H9 (cell line): ENCODE data around the gene USP17L29. TPM values are rescaled to one million over a fixed set of nuclear protein-coding genes. Genes with fewer than 3 reads are reported as not detected.
"Not testable (repeated sequence)": the region's sequence is repeated elsewhere in the genome, so short reads cannot be mapped to it uniquely, and the experiment has no call there.

Experiments used
- DNase-seq: peaks from one replicate; pipeline ENCODE4 v3.0.0-alpha.2; 2017
- H2AFZ ChIP-seq: one replicate; pipeline ENCODE4 v1.6.1; 2013; ENCODE audit warnings: mild to moderate bottlenecking, low read length, control low read depth, moderate library complexity
- H2AK5ac ChIP-seq: 2 replicates; pipeline ENCODE4 v1.6.1; 2013; ENCODE audit warnings: low read length, control low read depth, mixed read lengths; ENCODE audit not compliant: insufficient read length
- H2BK120ac ChIP-seq: one replicate; pipeline ENCODE4 v1.6.1; 2013; ENCODE audit warnings: low read depth, mild to moderate bottlenecking, low read length, control low read depth, inconsistent platforms; ENCODE audit not compliant: poor library complexity, severe bottlenecking
- H2BK12ac ChIP-seq: 2 replicates; pipeline ENCODE4 v1.6.1; 2013; ENCODE audit warnings: low read length, control low read depth, mixed read lengths, low read depth; ENCODE audit not compliant: insufficient read length
- H2BK15ac ChIP-seq: 2 replicates; pipeline ENCODE4 v1.6.1; 2013; ENCODE audit warnings: low read depth, low read length, control low read depth
- H2BK20ac ChIP-seq: one replicate; pipeline ENCODE4 v1.6.1; 2013; ENCODE audit warnings: low read depth, mild to moderate bottlenecking, low read length, control low read depth, inconsistent platforms; ENCODE audit not compliant: poor library complexity, severe bottlenecking
- H2BK5ac ChIP-seq: 2 replicates; pipeline ENCODE4 v1.6.1; 2013; ENCODE audit warnings: low read length, control low read depth, mixed read lengths; ENCODE audit not compliant: insufficient read length
- H3K14ac ChIP-seq: 2 replicates; pipeline ENCODE4 v1.6.1; 2013; ENCODE audit warnings: low read length, control low read depth; ENCODE audit not compliant: insufficient read depth
- H3K18ac ChIP-seq: 2 replicates; pipeline ENCODE4 v1.6.1; 2013; ENCODE audit warnings: low read depth, mild to moderate bottlenecking, mixed read lengths, low read length, control low read depth; ENCODE audit not compliant: insufficient read length
- H3K23ac ChIP-seq: 2 replicates; pipeline ENCODE4 v1.6.1; 2013; ENCODE audit warnings: low read length, control low read depth, mixed read lengths, low read depth; ENCODE audit not compliant: insufficient read length
- H3K23me2 ChIP-seq: 2 replicates; pipeline ENCODE4 v1.6.1; 2013; ENCODE audit warnings: low read depth, mild to moderate bottlenecking, mixed read lengths, low read length, control low read depth; ENCODE audit not compliant: insufficient read length, poor library complexity, severe bottlenecking
- H3K27ac ChIP-seq: 2 replicates; pipeline ENCODE4 v1.5.1; 2013; ENCODE audit warnings: low read length, control low read depth, mixed read lengths, low read depth; ENCODE audit not compliant: insufficient read length
- H3K27me3 ChIP-seq: 2 replicates; pipeline ENCODE4 v1.6.1; 2013; ENCODE audit warnings: low read length, control low read depth, inconsistent platforms; ENCODE audit not compliant: insufficient read depth
- H3K4ac ChIP-seq: 2 replicates; pipeline ENCODE4 v1.6.1; 2013; ENCODE audit warnings: low read depth, mild to moderate bottlenecking, control low read depth, inconsistent platforms, low read length, moderate library complexity
- H3K4me1 ChIP-seq: 2 replicates; pipeline ENCODE4 v1.6.1; 2013; ENCODE audit warnings: low read length, control low read depth, inconsistent platforms; ENCODE audit not compliant: insufficient read depth
- H3K4me2 ChIP-seq: 2 replicates; pipeline ENCODE4 v1.6.1; 2013; ENCODE audit warnings: low read length, control low read depth, mixed read lengths; ENCODE audit not compliant: insufficient read length, insufficient read depth
- H3K56ac ChIP-seq: 2 replicates; pipeline ENCODE4 v1.6.1; 2013; ENCODE audit warnings: low read depth, mild to moderate bottlenecking, mixed read lengths, low read length, control low read depth; ENCODE audit not compliant: insufficient read length
- H3K79me1 ChIP-seq: 2 replicates; pipeline ENCODE4 v1.6.1; 2013; ENCODE audit warnings: low read depth, mild to moderate bottlenecking, moderate library complexity, low read length, control low read depth, inconsistent platforms; ENCODE audit not compliant: insufficient read depth, poor library complexity, severe bottlenecking
- H3K79me2 ChIP-seq: 2 replicates; pipeline ENCODE4 v1.6.1; 2013; ENCODE audit warnings: low read length, control low read depth, inconsistent platforms; ENCODE audit not compliant: insufficient read depth
- H3K9ac ChIP-seq: 2 replicates; pipeline ENCODE4 v1.6.1; 2013; ENCODE audit warnings: low read length, control low read depth, mixed read lengths; ENCODE audit not compliant: insufficient read length; ENCODE audit errors: extremely low read depth
- H3K9me3 ChIP-seq: one replicate; pipeline ENCODE4 v1.6.1; 2013; ENCODE audit warnings: low read depth, low read length, inconsistent platforms; ENCODE audit not compliant: control insufficient read depth
- H3T11ph ChIP-seq: one replicate; pipeline ENCODE4 v1.6.1; 2013; ENCODE audit warnings: mild to moderate bottlenecking, low read length, control low read depth, inconsistent platforms
- H4K20me1 ChIP-seq: one replicate; pipeline ENCODE4 v1.6.1; 2013; ENCODE audit not compliant: control insufficient read depth, insufficient read length, insufficient read depth
- H4K5ac ChIP-seq: 2 replicates; pipeline ENCODE4 v1.6.1; 2013; ENCODE audit warnings: low read depth, mild to moderate bottlenecking, mixed read lengths, low read length, control low read depth; ENCODE audit not compliant: insufficient read length
- H4K8ac ChIP-seq: replicated peaks from 2 replicates; pipeline ENCODE4 v1.6.1; 2013; ENCODE audit warnings: low read length, control low read depth, mixed read lengths, low read depth; ENCODE audit not compliant: insufficient read length
- H4K91ac ChIP-seq: 2 replicates; pipeline ENCODE4 v1.6.1; 2013; ENCODE audit warnings: low read depth, mild to moderate bottlenecking, moderate library complexity, mixed read lengths, low read length, control low read depth; ENCODE audit not compliant: insufficient read length
- H3K27ac Mint-ChIP-seq, 3 experiments: 2 replicates in 2 of 3; 3 replicates in 1 of 3; pipeline ENCODE4 v1.8.0; 2020 to 2021; ENCODE audit warnings: mixed read lengths in 3 of 3, mild to moderate bottlenecking in 1 of 3, moderate library complexity in 1 of 3
- H3K27me3 Mint-ChIP-seq: 2 replicates; pipeline ENCODE4 v1.8.0; 2021; ENCODE audit warnings: low read depth, mild to moderate bottlenecking, moderate library complexity, mixed read lengths
- H3K36me3 Mint-ChIP-seq, 3 experiments: 2 replicates in 2 of 3; 3 replicates in 1 of 3; pipeline ENCODE4 v1.8.0; 2020 to 2021; ENCODE audit warnings: low read depth in 3 of 3, mixed read lengths in 3 of 3; ENCODE audit not compliant: insufficient read depth in 1 of 3
- H3K4me1 Mint-ChIP-seq, 2 experiments: 2 replicates each; pipeline ENCODE4 v1.8.0; 2020; ENCODE audit warnings: mixed read lengths in 2 of 2
- H3K4me3 Mint-ChIP-seq, 2 experiments: 2 replicates in 1 of 2; 3 replicates in 1 of 2; pipeline ENCODE4 v1.8.0; 2020 to 2021; ENCODE audit warnings: mild to moderate bottlenecking in 2 of 2, mixed read lengths in 2 of 2, moderate library complexity in 1 of 2
- H3K9me3 Mint-ChIP-seq, 2 experiments: 2 replicates in 1 of 2; 3 replicates in 1 of 2; pipeline ENCODE4 v1.8.0; 2020; ENCODE audit warnings: mild to moderate bottlenecking in 2 of 2, mixed read lengths in 2 of 2, moderate library complexity in 1 of 2
- CTCF ChIP-seq: fragments of 200-600 bp; sonication (generic); conservative IDR thresholded peaks from 3 replicates; pipeline ENCODE4 v1.8.0; 2021; ENCODE audit warnings: antibody characterized with exemption, mild to moderate bottlenecking
- WGBS: extraction: QIAGEN DNeasy Blood & Tissue Kit; methylation state at CpG from one replicate; pipeline ENCODE4 v1.1.7; 2013; ENCODE audit warnings: missing lambda C conversion rate, low lambda C conversion rate, mixed read lengths; ENCODE audit not compliant: insufficient read length; ENCODE audit errors: extremely low coverage; 5-methylcytosine and 5-hydroxymethylcytosine counted together
- total RNA-seq: library from RNA; stranded (reverse); gene quantifications from 2 replicates; pipeline ENCODE4 v1.2.1, GENCODE V29; 2021

Gene USP17L29
- total RNA-seq, 1 experiment from 2014 or later: not detected

- Histone ChIP-seq H3K4ac (no peak overlapping the region), H4K8ac (no peak overlapping the region), H2BK15ac (no peak overlapping the region), H3T11ph (no peak overlapping the region), H3K79me2 (no peaks in the 10 kb centered on the region), H4K91ac (no peak overlapping the region), H3K9ac (no peak overlapping the region), H3K4me1 (no peaks in the 10 kb centered on the region), H3K23ac (no peak overlapping the region), H3K18ac (no peak overlapping the region), H2BK12ac (no peak overlapping the region), H2BK120ac (no peak overlapping the region), H2AFZ (no peak overlapping the region), H3K9me3 (no peaks in the 10 kb centered on the region), H2AK5ac (no peak overlapping the region), H3K14ac (no peak overlapping the region), H2BK20ac (no peak overlapping the region), H3K23me2 (no peaks in the 10 kb centered on the region), H4K20me1 (no peaks in the 10 kb centered on the region), H3K4me2 (no peak overlapping the region), H3K56ac (no peak overlapping the region), H4K5ac (no peak overlapping the region), H3K27me3 (no peaks in the 10 kb centered on the region), H3K27ac (no peak overlapping the region), H3K79me1 (no peaks in the 10 kb centered on the region), H2BK5ac (no peak overlapping the region)
- no peak for TF ChIP-seq CTCF
- Mint-ChIP-seq H3K9me3 (peaks cover 18 to 39% of the 10 kb centered on the region in 2 experiments), H3K36me3 (no peaks in the 10 kb centered on the region; a peak in 1 of 7 replicates), H3K4me1 (no peaks in the 10 kb centered on the region), H3K4me3 (no peak overlapping the region), H3K27ac (no peak overlapping the region), H3K27me3 (no peaks in the 10 kb centered on the region; the same call in none of the 2 replicates)
- no CpG with 5 or more reads among the region's 1 CpG for WGBS
- no peak for DNase-seq
Observed at GRCh38 chr4:9384126-9384525, 30.7 kb downstream of the USP17L29 start.

DNA sequence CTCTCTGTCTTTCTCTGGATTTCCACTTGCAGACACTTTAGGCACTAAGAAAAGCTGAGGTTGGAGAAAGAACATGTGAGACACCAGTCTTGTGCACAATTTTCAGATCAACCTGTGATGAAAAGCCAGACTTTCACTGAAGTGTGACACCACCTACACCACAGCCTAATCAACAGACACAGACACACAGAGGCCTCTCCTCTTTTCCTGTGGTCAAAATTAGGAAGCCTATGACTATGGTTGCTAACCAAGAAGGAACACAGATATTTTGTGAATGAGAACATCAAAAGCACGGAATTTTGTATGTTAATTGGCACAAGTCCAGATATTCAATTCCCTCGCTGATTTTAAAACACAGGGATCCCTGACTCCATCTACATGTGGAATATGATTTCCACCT, 35.6 kb downstream of the USP17L29 start:
- H4K91ac ChIP-seq, H3K79me1 ChIP-seq, H2BK20ac ChIP-seq, H3K27ac Mint-ChIP-seq, H2AK5ac ChIP-seq, H2BK15ac ChIP-seq, H4K20me1 ChIP-seq, H2BK12ac ChIP-seq, H3K4me1 Mint-ChIP-seq, H3K4ac ChIP-seq, H3T11ph ChIP-seq, H3K4me3 Mint-ChIP-seq, H3K23ac ChIP-seq, H4K8ac ChIP-seq, H3K4me2 ChIP-seq, H3K27me3 ChIP-seq, DNase-seq, H3K36me3 Mint-ChIP-seq, H3K56ac ChIP-seq, H2BK120ac ChIP-seq, H3K4me1 ChIP-seq, H4K5ac ChIP-seq, H3K23me2 ChIP-seq, H3K79me2 ChIP-seq, H3K9ac ChIP-seq, H3K27ac ChIP-seq, H3K14ac ChIP-seq, H3K18ac ChIP-seq, H3K9me3 ChIP-seq, H2AFZ ChIP-seq, H2BK5ac ChIP-seq, H3K27me3 Mint-ChIP-seq: not testable (repeated sequence)
- WGBS: no CpG with 5 or more reads among the region's 2 CpGs
- peaks cover 7 to 39% of the 10 kb centered on the region in 2 experiments for H3K9me3 Mint-ChIP-seq
